ENCODE data around the gene SIK2.

The SIK2 gene

GRCh38 chr11:111778047-111778558 is 175.9 kb downstream of the SIK2 start:
- no peak for DNase-seq (ENCODE audit: extremely low read depth in 1 of 2, low read depth in 1 of 2)

DNA sequence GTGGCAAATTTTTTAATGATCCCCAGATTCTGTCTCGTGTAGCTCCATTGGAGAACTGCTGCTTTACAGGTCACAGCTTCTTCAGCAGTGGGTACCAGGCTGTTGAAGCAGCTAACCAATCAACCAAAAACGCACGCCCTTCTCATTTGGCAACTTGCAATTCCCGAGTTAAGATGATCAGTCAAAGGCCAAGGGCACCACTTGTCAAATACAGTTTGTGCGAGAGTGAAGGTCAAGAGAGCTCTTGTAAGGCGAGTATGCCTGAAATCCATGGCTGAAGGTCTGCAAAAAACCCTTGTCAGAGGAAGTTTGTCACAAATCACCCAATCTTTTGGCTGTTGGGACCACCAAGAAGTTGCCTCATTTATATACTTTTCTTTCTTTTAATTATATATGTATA is 176.9 kb downstream of the SIK2 start:
- no peak for DNase-seq (ENCODE audit: extremely low read depth in 1 of 2, low read depth in 1 of 2)
